H9 (cell line): Measurements from ENCODE around the gene ANXA4. TPM values are rescaled to one million over a fixed set of nuclear protein-coding genes. Genes with fewer than 3 reads are reported as not detected.

Experiments used
- DNase-seq: peaks from one replicate; pipeline ENCODE4 v3.0.0-alpha.2; 2017
- H2AFZ ChIP-seq: one replicate; pipeline ENCODE4 v1.6.1; 2013; ENCODE audit warnings: mild to moderate bottlenecking, low read length, control low read depth, moderate library complexity
- H2AK5ac ChIP-seq: 2 replicates; pipeline ENCODE4 v1.6.1; 2013; ENCODE audit warnings: low read length, control low read depth, mixed read lengths; ENCODE audit not compliant: insufficient read length
- H2BK120ac ChIP-seq: one replicate; pipeline ENCODE4 v1.6.1; 2013; ENCODE audit warnings: low read depth, mild to moderate bottlenecking, low read length, control low read depth, inconsistent platforms; ENCODE audit not compliant: poor library complexity, severe bottlenecking
- H2BK12ac ChIP-seq: 2 replicates; pipeline ENCODE4 v1.6.1; 2013; ENCODE audit warnings: low read length, control low read depth, mixed read lengths, low read depth; ENCODE audit not compliant: insufficient read length
- H2BK15ac ChIP-seq: 2 replicates; pipeline ENCODE4 v1.6.1; 2013; ENCODE audit warnings: low read depth, low read length, control low read depth
- H2BK20ac ChIP-seq: one replicate; pipeline ENCODE4 v1.6.1; 2013; ENCODE audit warnings: low read depth, mild to moderate bottlenecking, low read length, control low read depth, inconsistent platforms; ENCODE audit not compliant: poor library complexity, severe bottlenecking
- H2BK5ac ChIP-seq: 2 replicates; pipeline ENCODE4 v1.6.1; 2013; ENCODE audit warnings: low read length, control low read depth, mixed read lengths; ENCODE audit not compliant: insufficient read length
- H3K14ac ChIP-seq: 2 replicates; pipeline ENCODE4 v1.6.1; 2013; ENCODE audit warnings: low read length, control low read depth; ENCODE audit not compliant: insufficient read depth
- H3K18ac ChIP-seq: 2 replicates; pipeline ENCODE4 v1.6.1; 2013; ENCODE audit warnings: low read depth, mild to moderate bottlenecking, mixed read lengths, low read length, control low read depth; ENCODE audit not compliant: insufficient read length
- H3K23ac ChIP-seq: 2 replicates; pipeline ENCODE4 v1.6.1; 2013; ENCODE audit warnings: low read length, control low read depth, mixed read lengths, low read depth; ENCODE audit not compliant: insufficient read length
- H3K23me2 ChIP-seq: 2 replicates; pipeline ENCODE4 v1.6.1; 2013; ENCODE audit warnings: low read depth, mild to moderate bottlenecking, mixed read lengths, low read length, control low read depth; ENCODE audit not compliant: insufficient read length, poor library complexity, severe bottlenecking
- H3K27ac ChIP-seq: 2 replicates; pipeline ENCODE4 v1.5.1; 2013; ENCODE audit warnings: low read length, control low read depth, mixed read lengths, low read depth; ENCODE audit not compliant: insufficient read length
- H3K27me3 ChIP-seq: 2 replicates; pipeline ENCODE4 v1.6.1; 2013; ENCODE audit warnings: low read length, control low read depth, inconsistent platforms; ENCODE audit not compliant: insufficient read depth
- H3K4ac ChIP-seq: 2 replicates; pipeline ENCODE4 v1.6.1; 2013; ENCODE audit warnings: low read depth, mild to moderate bottlenecking, control low read depth, inconsistent platforms, low read length, moderate library complexity
- H3K4me1 ChIP-seq: 2 replicates; pipeline ENCODE4 v1.6.1; 2013; ENCODE audit warnings: low read length, control low read depth, inconsistent platforms; ENCODE audit not compliant: insufficient read depth
- H3K4me2 ChIP-seq: 2 replicates; pipeline ENCODE4 v1.6.1; 2013; ENCODE audit warnings: low read length, control low read depth, mixed read lengths; ENCODE audit not compliant: insufficient read length, insufficient read depth
- H3K56ac ChIP-seq: 2 replicates; pipeline ENCODE4 v1.6.1; 2013; ENCODE audit warnings: low read depth, mild to moderate bottlenecking, mixed read lengths, low read length, control low read depth; ENCODE audit not compliant: insufficient read length
- H3K79me1 ChIP-seq: 2 replicates; pipeline ENCODE4 v1.6.1; 2013; ENCODE audit warnings: low read depth, mild to moderate bottlenecking, moderate library complexity, low read length, control low read depth, inconsistent platforms; ENCODE audit not compliant: insufficient read depth, poor library complexity, severe bottlenecking
- H3K79me2 ChIP-seq: 2 replicates; pipeline ENCODE4 v1.6.1; 2013; ENCODE audit warnings: low read length, control low read depth, inconsistent platforms; ENCODE audit not compliant: insufficient read depth
- H3K9ac ChIP-seq: 2 replicates; pipeline ENCODE4 v1.6.1; 2013; ENCODE audit warnings: low read length, control low read depth, mixed read lengths; ENCODE audit not compliant: insufficient read length; ENCODE audit errors: extremely low read depth
- H3K9me3 ChIP-seq: one replicate; pipeline ENCODE4 v1.6.1; 2013; ENCODE audit warnings: low read depth, low read length, inconsistent platforms; ENCODE audit not compliant: control insufficient read depth
- H3T11ph ChIP-seq: one replicate; pipeline ENCODE4 v1.6.1; 2013; ENCODE audit warnings: mild to moderate bottlenecking, low read length, control low read depth, inconsistent platforms
- H4K20me1 ChIP-seq: one replicate; pipeline ENCODE4 v1.6.1; 2013; ENCODE audit not compliant: control insufficient read depth, insufficient read length, insufficient read depth
- H4K5ac ChIP-seq: 2 replicates; pipeline ENCODE4 v1.6.1; 2013; ENCODE audit warnings: low read depth, mild to moderate bottlenecking, mixed read lengths, low read length, control low read depth; ENCODE audit not compliant: insufficient read length
- H4K8ac ChIP-seq: replicated peaks from 2 replicates; pipeline ENCODE4 v1.6.1; 2013; ENCODE audit warnings: low read length, control low read depth, mixed read lengths, low read depth; ENCODE audit not compliant: insufficient read length
- H4K91ac ChIP-seq: 2 replicates; pipeline ENCODE4 v1.6.1; 2013; ENCODE audit warnings: low read depth, mild to moderate bottlenecking, moderate library complexity, mixed read lengths, low read length, control low read depth; ENCODE audit not compliant: insufficient read length
- H3K27ac Mint-ChIP-seq, 3 experiments: 2 replicates in 2 of 3; 3 replicates in 1 of 3; pipeline ENCODE4 v1.8.0; 2020 to 2021; ENCODE audit warnings: mixed read lengths in 3 of 3, mild to moderate bottlenecking in 1 of 3, moderate library complexity in 1 of 3
- H3K27me3 Mint-ChIP-seq: 2 replicates; pipeline ENCODE4 v1.8.0; 2021; ENCODE audit warnings: low read depth, mild to moderate bottlenecking, moderate library complexity, mixed read lengths
- H3K36me3 Mint-ChIP-seq, 3 experiments: 2 replicates in 2 of 3; 3 replicates in 1 of 3; pipeline ENCODE4 v1.8.0; 2020 to 2021; ENCODE audit warnings: low read depth in 3 of 3, mixed read lengths in 3 of 3; ENCODE audit not compliant: insufficient read depth in 1 of 3
- H3K4me1 Mint-ChIP-seq, 2 experiments: 2 replicates each; pipeline ENCODE4 v1.8.0; 2020; ENCODE audit warnings: mixed read lengths in 2 of 2
- H3K4me3 Mint-ChIP-seq, 2 experiments: 2 replicates in 1 of 2; 3 replicates in 1 of 2; pipeline ENCODE4 v1.8.0; 2020 to 2021; ENCODE audit warnings: mild to moderate bottlenecking in 2 of 2, mixed read lengths in 2 of 2, moderate library complexity in 1 of 2
- H3K9me3 Mint-ChIP-seq, 2 experiments: 2 replicates in 1 of 2; 3 replicates in 1 of 2; pipeline ENCODE4 v1.8.0; 2020; ENCODE audit warnings: mild to moderate bottlenecking in 2 of 2, mixed read lengths in 2 of 2, moderate library complexity in 1 of 2
- CTCF ChIP-seq: fragments of 200-600 bp; sonication (generic); conservative IDR thresholded peaks from 3 replicates; pipeline ENCODE4 v1.8.0; 2021; ENCODE audit warnings: antibody characterized with exemption, mild to moderate bottlenecking
- WGBS: extraction: QIAGEN DNeasy Blood & Tissue Kit; methylation state at CpG from one replicate; pipeline ENCODE4 v1.1.7; 2013; ENCODE audit warnings: missing lambda C conversion rate, low lambda C conversion rate, mixed read lengths; ENCODE audit not compliant: insufficient read length; ENCODE audit errors: extremely low coverage; 5-methylcytosine and 5-hydroxymethylcytosine counted together
- total RNA-seq: library from RNA; stranded (reverse); gene quantifications from 2 replicates; pipeline ENCODE4 v1.2.1, GENCODE V29; 2021

ANXA4 gene
- total RNA-seq, 1 experiment from 2014 or later: 14.4 TPM

GRCh38 chr2:69837533-69837932, 95.6 kb downstream of the ANXA4 start:
- DNase-seq: no peak
- no peak for TF ChIP-seq CTCF
- H3K9me3 ChIP-seq: no peaks in the 10 kb centered on the region
- H3T11ph ChIP-seq: no peak overlapping the region
- no peak overlapping the region for H2AFZ ChIP-seq
- H2BK12ac ChIP-seq: no peak overlapping the region
- Mint-ChIP-seq H3K4me1 (peaks cover 0 to 3% of the 10 kb centered on the region in 2 experiments; a peak in 1 of 4 replicates), H3K27me3 (no peaks in the 10 kb centered on the region), H3K27ac (no peak overlapping the region), H3K4me3 (no peak overlapping the region), H3K36me3 (peaks cover 9 to 26% (median 22%) of the 10 kb centered on the region in 3 experiments; a peak in 6 of 7 replicates), H3K9me3 (no peaks in the 10 kb centered on the region)
- no peak overlapping the region for H2BK20ac ChIP-seq
- H2AK5ac ChIP-seq: no peak overlapping the region
- no peak overlapping the region for H3K9ac ChIP-seq
- no peak overlapping the region for H4K8ac ChIP-seq
- H3K4me2 ChIP-seq: no peak overlapping the region
- H3K23ac ChIP-seq: no peak overlapping the region
- H3K4ac ChIP-seq: no peak overlapping the region
- H3K14ac ChIP-seq: no peak overlapping the region
- no peaks in the 10 kb centered on the region for H4K20me1 ChIP-seq
- no peaks in the 10 kb centered on the region for H3K4me1 ChIP-seq
- H3K56ac ChIP-seq: no peak overlapping the region
- no peak overlapping the region for H2BK120ac ChIP-seq
- no peak overlapping the region for H2BK15ac ChIP-seq
- H3K27me3 ChIP-seq: no peaks in the 10 kb centered on the region
- WGBS: 100% methylated on average over 1 of the region's 2 CpGs
- H4K91ac ChIP-seq: no peak overlapping the region
- H3K79me2 ChIP-seq: peaks cover 9% of the 10 kb centered on the region; the same call in 1 of the 2 replicates
- no peaks in the 10 kb centered on the region for H3K23me2 ChIP-seq
- no peak overlapping the region for H4K5ac ChIP-seq
- peaks cover 7% of the 10 kb centered on the region for H3K79me1 ChIP-seq
- no peak overlapping the region for H2BK5ac ChIP-seq
- no peak overlapping the region for H3K27ac ChIP-seq
- no peak overlapping the region for H3K18ac ChIP-seq
